Transverse colon (tissue), 4 donors: ENCODE results near the gene JAM3.

Source experiments
- POLR2A ChIP-seq: fragments of 450-650 bp; IDR thresholded peaks from one replicate; pipeline ENCODE4 v1.6.1; 2016; ENCODE audit warnings: antibody characterized with exemption, mild to moderate bottlenecking, moderate library complexity
- POLR2AphosphoS5 ChIP-seq, 3 donors: sonication (generic); formaldehyde crosslinking; IDR thresholded peaks; one replicate each; pipeline ENCODE4 v1.6.1; 2016; ENCODE audit warnings: antibody characterized with exemption in 3 of 3
- TF ChIP-seq, protein P1 (sequence below), 5 experiments: fragments of 200-600 bp in 3 of 5; fragments of 450-650 bp in 2 of 5; sonication (generic) in 3 of 5; IDR thresholded peaks; 1 replicate in 2 of 5; 2 replicates in 3 of 5; pipeline ENCODE4 v1.5.1; 2016 to 2017; ENCODE audit warnings: antibody characterized with exemption in 5 of 5, inconsistent platforms in 3 of 5, mild to moderate bottlenecking in 2 of 5, moderate library complexity in 1 of 5

DNA sequence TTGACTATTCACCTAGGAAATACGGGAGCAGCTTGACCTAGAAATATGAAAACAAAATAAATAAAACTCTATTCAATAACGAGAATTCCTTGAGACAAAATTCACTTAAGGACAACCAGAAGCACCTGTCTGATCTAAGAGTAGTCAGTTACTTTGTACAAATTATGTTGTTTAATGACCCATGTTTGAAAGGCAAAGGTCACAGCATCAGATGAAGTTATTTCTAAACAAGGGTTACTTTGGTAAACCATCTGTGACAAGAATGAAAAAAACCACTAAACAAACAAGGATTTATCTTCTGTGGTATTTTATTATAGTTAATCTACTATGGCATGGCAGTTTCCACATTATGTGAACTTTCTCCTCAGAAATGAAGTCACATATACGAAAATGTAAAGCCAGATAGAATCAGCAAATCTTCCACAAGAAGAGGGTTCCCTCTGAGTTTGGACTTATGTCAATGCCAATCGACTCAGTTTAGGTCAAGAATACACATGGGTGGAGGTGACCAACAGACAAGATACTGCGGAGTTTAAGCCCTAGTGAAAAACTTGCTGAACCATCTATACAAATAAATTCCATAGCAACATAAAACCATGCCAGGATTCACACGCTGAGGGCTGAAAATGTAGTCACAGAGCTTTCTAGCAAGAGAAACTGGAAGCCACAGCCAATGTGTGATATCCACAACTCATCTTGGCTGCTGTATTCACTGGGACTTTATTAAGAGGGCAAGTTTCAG lies 101.5 kb downstream of the JAM3 start:
- TF ChIP-seq, protein P1, sequence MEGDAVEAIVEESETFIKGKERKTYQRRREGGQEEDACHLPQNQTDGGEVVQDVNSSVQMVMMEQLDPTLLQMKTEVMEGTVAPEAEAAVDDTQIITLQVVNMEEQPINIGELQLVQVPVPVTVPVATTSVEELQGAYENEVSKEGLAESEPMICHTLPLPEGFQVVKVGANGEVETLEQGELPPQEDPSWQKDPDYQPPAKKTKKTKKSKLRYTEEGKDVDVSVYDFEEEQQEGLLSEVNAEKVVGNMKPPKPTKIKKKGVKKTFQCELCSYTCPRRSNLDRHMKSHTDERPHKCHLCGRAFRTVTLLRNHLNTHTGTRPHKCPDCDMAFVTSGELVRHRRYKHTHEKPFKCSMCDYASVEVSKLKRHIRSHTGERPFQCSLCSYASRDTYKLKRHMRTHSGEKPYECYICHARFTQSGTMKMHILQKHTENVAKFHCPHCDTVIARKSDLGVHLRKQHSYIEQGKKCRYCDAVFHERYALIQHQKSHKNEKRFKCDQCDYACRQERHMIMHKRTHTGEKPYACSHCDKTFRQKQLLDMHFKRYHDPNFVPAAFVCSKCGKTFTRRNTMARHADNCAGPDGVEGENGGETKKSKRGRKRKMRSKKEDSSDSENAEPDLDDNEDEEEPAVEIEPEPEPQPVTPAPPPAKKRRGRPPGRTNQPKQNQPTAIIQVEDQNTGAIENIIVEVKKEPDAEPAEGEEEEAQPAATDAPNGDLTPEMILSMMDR (IDR thresholded peaks at IDR 0.05), result no peak
- TF ChIP-seq POLR2A (no peak), POLR2AphosphoS5 (IDR thresholded peaks at IDR 0.05) (no peak)
